Chondrocyte (in vitro differentiated cells): Measurements from ENCODE around the gene PITPNM3. TPM values are rescaled to one million over a fixed set of nuclear protein-coding genes. Genes with fewer than 3 reads are reported as not detected.

Source experiments
- DNase-seq: peaks from one replicate; pipeline ENCODE4 v3.0.0; 2021; ENCODE audit warnings: mixed read lengths, low spot score
- H3K27ac Mint-ChIP-seq: one replicate; pipeline ENCODE4 v1.8.0; 2021; ENCODE audit warnings: mild to moderate bottlenecking, moderate library complexity, mixed read lengths; ENCODE audit not compliant: unreplicated experiment
- H3K27me3 Mint-ChIP-seq: 2 replicates; pipeline ENCODE4 v1.8.0; 2021; ENCODE audit warnings: low read depth, mixed read lengths
- H3K36me3 Mint-ChIP-seq: 2 replicates; pipeline ENCODE4 v1.8.0; 2021; ENCODE audit warnings: low read depth, mixed read lengths
- H3K4me1 Mint-ChIP-seq: 2 replicates; pipeline ENCODE4 v1.8.0; 2021; ENCODE audit warnings: low read depth, mild to moderate bottlenecking, mixed read lengths
- H3K4me3 Mint-ChIP-seq: one replicate; pipeline ENCODE4 v1.8.0; 2021; ENCODE audit warnings: mild to moderate bottlenecking, moderate library complexity, mixed read lengths; ENCODE audit not compliant: unreplicated experiment
- H3K9me3 Mint-ChIP-seq: 2 replicates; pipeline ENCODE4 v1.8.0; 2021; ENCODE audit warnings: low read depth, mixed read lengths
- total RNA-seq: library from RNA; stranded (reverse); gene quantifications from 3 replicates; pipeline ENCODE4 v1.2.1, GENCODE V29; 2021
- TF ChIP-seq, protein P1 (sequence below): fragments of 200-600 bp; sonication (generic); IDR thresholded peaks from 2 replicates; pipeline ENCODE4 v1.5.0; 2021; ENCODE audit warnings: antibody characterized with exemption, mild to moderate bottlenecking, moderate library complexity

The PITPNM3 gene
- total RNA-seq, 1 donor from 2014 or later, result 5.7 TPM

DNA sequence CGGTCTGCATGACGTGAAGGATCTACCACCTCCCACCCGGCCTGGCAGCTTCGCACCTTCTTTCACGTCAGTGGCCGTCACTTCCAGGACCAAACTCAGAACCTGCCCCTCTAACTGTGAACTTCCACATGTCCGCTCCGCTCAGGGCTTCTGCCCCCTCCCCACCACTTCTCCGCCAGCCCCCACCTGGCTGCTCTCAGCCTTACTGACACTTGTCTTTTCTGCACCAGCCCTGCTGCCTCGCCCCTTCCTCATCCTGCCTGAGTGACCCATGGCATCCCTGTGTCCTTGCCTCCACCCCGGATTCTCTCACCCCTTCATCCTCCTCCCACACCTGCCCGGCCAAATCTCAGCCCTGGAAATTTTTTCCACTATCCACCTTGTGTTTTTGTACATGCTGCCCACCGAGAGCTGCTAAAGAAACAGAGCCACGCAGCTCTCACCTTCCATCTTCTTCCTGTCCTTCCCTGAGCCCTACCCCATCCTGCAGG, 97.8 kb downstream of the PITPNM3 start:
- H3K9me3 Mint-ChIP-seq, result no peaks in the 10 kb centered on the region
- TF ChIP-seq, protein P1, sequence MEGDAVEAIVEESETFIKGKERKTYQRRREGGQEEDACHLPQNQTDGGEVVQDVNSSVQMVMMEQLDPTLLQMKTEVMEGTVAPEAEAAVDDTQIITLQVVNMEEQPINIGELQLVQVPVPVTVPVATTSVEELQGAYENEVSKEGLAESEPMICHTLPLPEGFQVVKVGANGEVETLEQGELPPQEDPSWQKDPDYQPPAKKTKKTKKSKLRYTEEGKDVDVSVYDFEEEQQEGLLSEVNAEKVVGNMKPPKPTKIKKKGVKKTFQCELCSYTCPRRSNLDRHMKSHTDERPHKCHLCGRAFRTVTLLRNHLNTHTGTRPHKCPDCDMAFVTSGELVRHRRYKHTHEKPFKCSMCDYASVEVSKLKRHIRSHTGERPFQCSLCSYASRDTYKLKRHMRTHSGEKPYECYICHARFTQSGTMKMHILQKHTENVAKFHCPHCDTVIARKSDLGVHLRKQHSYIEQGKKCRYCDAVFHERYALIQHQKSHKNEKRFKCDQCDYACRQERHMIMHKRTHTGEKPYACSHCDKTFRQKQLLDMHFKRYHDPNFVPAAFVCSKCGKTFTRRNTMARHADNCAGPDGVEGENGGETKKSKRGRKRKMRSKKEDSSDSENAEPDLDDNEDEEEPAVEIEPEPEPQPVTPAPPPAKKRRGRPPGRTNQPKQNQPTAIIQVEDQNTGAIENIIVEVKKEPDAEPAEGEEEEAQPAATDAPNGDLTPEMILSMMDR, result no peak
- H3K36me3 Mint-ChIP-seq, result peaks cover 8% of the 10 kb centered on the region
- no peak overlapping the region for H3K27ac Mint-ChIP-seq
- peaks cover 15% of the 10 kb centered on the region for H3K27me3 Mint-ChIP-seq
- H3K4me1 Mint-ChIP-seq, result peaks cover 10% of the 10 kb centered on the region
- H3K4me3 Mint-ChIP-seq, result no peak overlapping the region
- DNase-seq, result peak; percentile 69

DNA sequence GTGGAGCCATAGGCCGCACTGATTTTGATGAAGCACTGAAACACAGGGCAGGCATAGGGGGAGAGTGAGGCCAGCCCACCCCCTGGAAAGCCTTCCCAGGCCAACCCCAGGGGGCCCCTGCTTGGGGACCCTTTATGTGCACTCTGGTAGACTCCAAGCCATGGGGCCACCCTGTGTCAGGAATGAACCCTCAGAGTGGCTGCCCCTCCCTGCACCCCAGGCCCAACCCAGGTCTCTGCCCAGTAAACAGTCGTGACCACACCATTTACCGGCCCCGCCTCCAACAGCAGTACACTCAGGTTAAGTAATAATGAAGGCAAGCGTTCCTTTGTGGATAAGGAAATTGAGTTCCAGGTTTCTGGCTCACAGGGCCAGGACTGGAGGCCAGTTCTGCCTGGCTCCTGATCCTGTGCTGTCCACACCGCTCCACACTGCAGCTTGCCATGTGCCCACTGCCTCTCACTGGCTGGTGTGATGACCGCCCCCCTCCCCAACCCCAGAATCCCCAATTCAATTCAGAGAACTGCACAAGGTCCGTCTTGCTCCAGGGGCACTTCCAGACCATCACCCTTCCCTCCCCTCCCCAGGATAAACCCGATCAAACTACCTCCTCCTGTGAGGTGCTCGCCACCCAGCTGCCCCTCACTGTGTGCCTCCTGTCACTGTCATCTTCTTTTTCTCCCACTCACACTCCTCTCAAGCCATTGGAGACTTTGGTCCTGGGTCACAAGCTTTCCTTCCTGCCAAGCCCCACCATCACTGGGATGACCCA, 98.5 kb downstream of the PITPNM3 start:
- H3K4me1 Mint-ChIP-seq, result peaks cover 10% of the 10 kb centered on the region
- H3K27ac Mint-ChIP-seq, result no peak overlapping the region
- peaks cover 15% of the 10 kb centered on the region for H3K27me3 Mint-ChIP-seq
- DNase-seq, result peak; percentile 77
- H3K9me3 Mint-ChIP-seq, result no peaks in the 10 kb centered on the region
- TF ChIP-seq, protein P1, result no peak
- peaks cover 8% of the 10 kb centered on the region for H3K36me3 Mint-ChIP-seq
- no peak overlapping the region for H3K4me3 Mint-ChIP-seq

DNA sequence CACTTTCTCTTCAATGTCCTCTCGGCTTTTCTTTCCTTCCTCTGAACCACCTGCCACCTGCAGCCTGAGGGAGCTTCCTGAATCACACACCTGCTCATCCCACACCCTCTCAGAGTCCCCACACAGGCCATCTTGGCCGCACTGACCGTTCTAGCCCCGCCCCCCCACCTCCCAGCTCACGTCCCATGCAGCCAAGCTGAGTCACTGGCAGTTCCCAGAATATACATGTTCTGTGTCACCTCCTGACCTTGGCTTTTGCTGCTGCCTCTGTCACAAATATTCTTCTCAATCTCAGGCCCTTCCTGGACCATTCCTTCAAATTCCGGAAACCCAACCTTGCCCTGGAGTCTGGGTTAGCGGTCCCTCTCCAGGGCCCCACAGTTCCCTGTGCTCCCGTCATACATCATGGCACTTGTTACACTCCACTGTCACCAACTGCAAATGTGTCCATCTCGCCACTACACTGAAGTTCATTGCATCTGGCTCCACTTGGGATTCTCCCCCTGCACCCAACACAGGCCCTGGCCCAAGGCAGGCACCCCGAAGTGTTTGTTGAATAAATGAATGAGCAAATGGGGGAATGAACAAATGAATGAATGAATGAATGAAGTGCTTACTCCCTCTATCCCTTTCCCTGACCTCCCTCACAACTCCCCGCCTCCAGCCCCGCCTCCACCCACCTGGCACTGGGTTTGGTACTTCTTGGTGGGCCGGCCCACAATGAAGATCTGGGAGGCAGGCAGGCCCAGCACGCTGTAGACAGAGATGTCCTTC, 99.3 kb downstream of the PITPNM3 start:
- peaks cover 8% of the 10 kb centered on the region for H3K36me3 Mint-ChIP-seq
- TF ChIP-seq, protein P1, result no peak
- DNase-seq, result no peak
- H3K27ac Mint-ChIP-seq, result peak overlapping the region; percentile 81
- no peaks in the 10 kb centered on the region for H3K9me3 Mint-ChIP-seq
- no peak overlapping the region for H3K4me3 Mint-ChIP-seq
- H3K4me1 Mint-ChIP-seq, result peaks cover 10% of the 10 kb centered on the region
- H3K27me3 Mint-ChIP-seq, result peaks cover 15% of the 10 kb centered on the region

DNA sequence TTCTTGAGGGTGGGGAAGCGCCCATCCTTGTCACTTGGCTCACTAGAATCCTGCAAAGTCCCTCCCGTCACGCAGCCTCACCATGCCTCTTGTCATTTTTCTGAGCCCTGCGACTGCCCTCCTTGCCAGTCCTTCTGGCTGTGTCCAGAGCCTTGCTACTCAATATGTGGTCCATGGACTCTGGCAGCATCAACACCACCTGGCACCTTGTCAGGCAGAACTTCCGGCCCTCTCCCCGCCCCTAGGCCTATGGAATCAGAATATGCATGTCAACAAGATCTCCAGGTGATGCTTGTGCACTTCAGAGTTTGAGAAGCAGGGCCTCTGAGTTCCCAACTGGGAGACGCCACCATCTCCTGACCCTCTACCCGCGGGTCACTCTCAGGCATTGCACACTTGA, 100.0 kb downstream of the PITPNM3 start:
- peaks cover 15% of the 10 kb centered on the region for H3K27me3 Mint-ChIP-seq
- peak; percentile 47 for DNase-seq
- peaks cover 10% of the 10 kb centered on the region for H3K4me1 Mint-ChIP-seq
- H3K36me3 Mint-ChIP-seq, result peaks cover 8% of the 10 kb centered on the region
- TF ChIP-seq, protein P1, result no peak
- no peak overlapping the region for H3K4me3 Mint-ChIP-seq
- no peak overlapping the region for H3K27ac Mint-ChIP-seq
- no peaks in the 10 kb centered on the region for H3K9me3 Mint-ChIP-seq

DNA sequence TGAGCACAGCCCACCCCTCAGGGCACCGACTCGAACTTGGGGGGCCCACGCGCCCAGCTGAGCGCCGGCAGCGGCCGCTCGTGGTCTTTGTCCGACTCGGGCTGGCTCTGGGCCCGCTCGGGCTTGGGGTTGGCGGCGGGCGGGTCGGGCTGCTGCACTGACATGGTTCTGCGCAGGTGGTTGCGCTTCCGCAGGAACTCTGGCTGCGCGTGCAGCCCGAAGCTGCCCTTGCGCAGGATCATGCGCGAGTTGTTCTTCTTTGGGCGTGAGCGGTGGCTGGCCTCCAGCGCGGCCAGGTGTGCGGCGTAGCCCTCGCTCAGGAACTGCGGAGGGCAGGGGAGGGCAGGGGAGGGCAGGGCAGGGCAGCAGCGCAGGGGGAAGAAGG, 101.0 kb downstream of the PITPNM3 start:
- Mint-ChIP-seq H3K36me3 (peaks cover 4% of the 10 kb centered on the region), H3K9me3 (no peaks in the 10 kb centered on the region), H3K27me3 (peaks cover 15% of the 10 kb centered on the region), H3K27ac (no peak overlapping the region), H3K4me3 (peak overlapping the region; percentile 60), H3K4me1 (peaks cover 10% of the 10 kb centered on the region)
- DNase-seq, result peak; percentile 86
- TF ChIP-seq, protein P1, result no peak
